Mucosa of rectum (tissue), 2 donors: ENCODE measurements around the gene ABCC6.
"Not testable (repeated sequence)": the region's sequence is repeated elsewhere in the genome, so short reads cannot be mapped to it uniquely, and the experiment has no call there.

ENCODE experiments used
- H3K27ac ChIP-seq, 2 donors: one replicate each; pipeline ENCODE4 v1.7.0; 2013; ENCODE audit warnings: inconsistent platforms in 2 of 2, low read depth in 2 of 2, low read length in 2 of 2
- H3K27me3 ChIP-seq, 2 donors: one replicate each; pipeline ENCODE4 v1.7.0; 2013; ENCODE audit warnings: low read length in 2 of 2; ENCODE audit not compliant: control insufficient read depth in 2 of 2, insufficient read depth in 2 of 2
- H3K36me3 ChIP-seq, 2 donors: one replicate each; pipeline ENCODE4 v1.7.0; 2013; ENCODE audit warnings: low read length in 2 of 2; ENCODE audit not compliant: control insufficient read depth in 2 of 2, insufficient read depth in 2 of 2
- H3K4me1 ChIP-seq, 2 donors: one replicate each; pipeline ENCODE4 v1.7.0; 2013; ENCODE audit warnings: low read length in 2 of 2, mild to moderate bottlenecking in 1 of 2; ENCODE audit not compliant: control insufficient read depth in 2 of 2, insufficient read depth in 2 of 2
- H3K4me3 ChIP-seq, 2 donors: one replicate each; pipeline ENCODE4 v1.7.0; 2013; ENCODE audit warnings: low read length in 2 of 2
- H3K9ac ChIP-seq, 2 donors: one replicate each; pipeline ENCODE4 v1.7.0; 2013; ENCODE audit warnings: low read length in 2 of 2, low read depth in 1 of 2, mild to moderate bottlenecking in 1 of 2
- H3K9me3 ChIP-seq, 2 donors: one replicate each; pipeline ENCODE4 v1.7.0; 2013; ENCODE audit warnings: low read length in 2 of 2; ENCODE audit not compliant: control insufficient read depth in 2 of 2
- donor health status: healthy.
- donor health status: Normal muscosa, but diverticular disease.

The ABCC6 gene

DNA sequence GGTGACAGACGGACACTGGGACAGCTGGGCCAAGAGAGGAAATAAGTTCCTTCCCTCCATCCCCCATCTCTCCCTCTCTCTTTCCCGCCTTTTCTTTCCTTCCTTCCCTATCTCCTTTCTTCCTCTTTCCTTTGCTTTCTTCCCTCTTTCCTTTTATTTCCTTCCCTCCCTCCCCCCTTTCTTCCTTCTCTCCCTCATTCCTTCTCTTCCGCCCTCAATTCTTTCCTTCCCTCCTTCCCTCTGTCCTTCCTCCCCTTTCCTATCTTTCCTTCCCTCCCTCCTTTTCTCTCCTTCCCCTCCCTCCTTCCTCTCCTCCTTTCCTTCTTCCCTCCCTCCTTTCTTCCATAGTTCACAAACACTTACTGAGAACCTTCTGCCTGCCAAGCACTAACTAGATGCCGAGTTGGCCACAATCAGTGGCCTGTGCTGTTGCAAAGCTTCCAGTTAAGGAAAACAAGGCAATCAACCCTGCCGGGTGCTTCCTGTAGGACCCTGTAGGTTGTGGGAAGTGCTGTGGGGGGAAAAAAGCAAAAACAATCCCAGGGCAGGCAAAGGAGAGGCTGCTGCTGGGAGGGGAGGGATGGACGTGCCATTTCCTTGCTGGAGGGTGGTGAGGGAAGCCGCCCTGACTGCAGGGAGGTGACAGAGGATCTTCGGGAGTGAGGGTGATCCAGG lies 31.7 kb downstream of the ABCC6 start:
- H3K9me3 ChIP-seq = no peaks in the 10 kb centered on the region
- H3K36me3 ChIP-seq = peaks cover 13 to 14% of the 10 kb centered on the region in 2 donors
- H3K9ac ChIP-seq = no peak overlapping the region
- no peak overlapping the region for H3K4me3 ChIP-seq
- H3K4me1 ChIP-seq = no peaks in the 10 kb centered on the region
- no peaks in the 10 kb centered on the region for H3K27me3 ChIP-seq
- H3K27ac ChIP-seq = no peak overlapping the region

- H3K9ac ChIP-seq, H3K27ac ChIP-seq, H3K27me3 ChIP-seq, H3K4me3 ChIP-seq, H3K4me1 ChIP-seq, H3K9me3 ChIP-seq: not testable (repeated sequence)
- H3K36me3 ChIP-seq = peaks cover 9 to 17% of the 10 kb centered on the region in 2 donors
Observed at GRCh38 chr16:16190966-16191365, 32.3 kb downstream of the ABCC6 start.

- no peak overlapping the region for H3K9ac ChIP-seq
- no peaks in the 10 kb centered on the region for H3K9me3 ChIP-seq
- H3K36me3 ChIP-seq = peaks cover 9 to 20% of the 10 kb centered on the region in 2 donors
- H3K4me1 ChIP-seq = no peaks in the 10 kb centered on the region
- no peaks in the 10 kb centered on the region for H3K27me3 ChIP-seq
- no peak overlapping the region for H3K4me3 ChIP-seq
- no peak overlapping the region for H3K27ac ChIP-seq
Observed at GRCh38 chr16:16190546-16190945, 32.7 kb downstream of the ABCC6 start.

DNA sequence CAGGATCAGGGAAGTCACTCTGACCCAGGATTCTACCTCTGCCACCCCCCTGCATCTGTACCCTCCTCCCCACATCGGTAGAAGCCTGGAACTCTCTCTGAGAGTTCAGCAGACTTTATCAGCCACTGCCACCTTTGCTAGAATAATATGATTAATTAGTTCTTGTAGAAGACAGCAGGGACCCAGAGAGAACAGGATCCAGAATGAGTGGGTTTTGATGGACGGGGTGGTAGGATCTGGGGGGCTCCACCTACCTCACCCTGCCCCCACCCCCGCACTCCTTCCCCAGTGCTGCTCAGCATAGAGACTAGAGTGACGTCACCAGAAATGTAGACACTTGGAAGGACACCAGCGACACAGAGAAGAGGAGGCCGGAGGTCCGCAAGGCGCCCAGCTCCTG lies 33.5 kb downstream of the ABCC6 start:
- no peak overlapping the region for H3K9ac ChIP-seq
- no peak overlapping the region for H3K4me3 ChIP-seq
- H3K9me3 ChIP-seq = no peaks in the 10 kb centered on the region
- no peaks in the 10 kb centered on the region for H3K4me1 ChIP-seq
- no peak overlapping the region for H3K27ac ChIP-seq
- peaks cover 9 to 20% of the 10 kb centered on the region in 2 donors for H3K36me3 ChIP-seq
- H3K27me3 ChIP-seq = no peaks in the 10 kb centered on the region

DNA sequence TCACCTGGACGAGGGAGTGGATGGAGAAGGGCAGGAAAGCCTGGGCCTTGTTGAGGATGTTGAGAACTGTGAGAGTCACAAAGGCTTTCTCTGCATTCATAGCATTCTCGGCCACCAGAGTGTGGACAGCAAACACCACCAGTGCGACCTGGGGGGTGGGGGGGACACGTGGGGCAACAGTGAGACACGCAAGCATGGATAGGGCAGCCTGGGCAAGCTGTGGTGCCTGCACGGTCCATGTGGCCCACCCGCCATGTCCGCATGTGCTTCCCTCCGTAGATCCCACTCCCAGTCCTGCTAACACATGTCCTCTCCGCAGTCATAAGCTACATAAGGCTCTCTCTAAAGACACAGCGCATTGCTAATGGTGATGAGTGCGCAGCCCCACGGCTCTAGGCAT lies 34.5 kb downstream of the ABCC6 start:
- no peak overlapping the region for H3K9ac ChIP-seq
- no peaks in the 10 kb centered on the region for H3K27me3 ChIP-seq
- peaks cover 11 to 19% of the 10 kb centered on the region in 2 donors for H3K36me3 ChIP-seq
- H3K9me3 ChIP-seq = no peaks in the 10 kb centered on the region
- H3K4me3 ChIP-seq = no peak overlapping the region
- no peaks in the 10 kb centered on the region for H3K4me1 ChIP-seq
- H3K27ac ChIP-seq = no peak overlapping the region

GRCh38 chr16:16186820-16187219 lies 36.5 kb downstream of the ABCC6 start:
- Histone ChIP-seq H3K4me1 (no peaks in the 10 kb centered on the region), H3K9me3 (no peaks in the 10 kb centered on the region), H3K27me3 (no peaks in the 10 kb centered on the region), H3K4me3 (no peak overlapping the region), H3K36me3 (peaks cover 9 to 18% of the 10 kb centered on the region in 2 donors), H3K27ac (no peak overlapping the region), H3K9ac (no peak overlapping the region)

DNA sequence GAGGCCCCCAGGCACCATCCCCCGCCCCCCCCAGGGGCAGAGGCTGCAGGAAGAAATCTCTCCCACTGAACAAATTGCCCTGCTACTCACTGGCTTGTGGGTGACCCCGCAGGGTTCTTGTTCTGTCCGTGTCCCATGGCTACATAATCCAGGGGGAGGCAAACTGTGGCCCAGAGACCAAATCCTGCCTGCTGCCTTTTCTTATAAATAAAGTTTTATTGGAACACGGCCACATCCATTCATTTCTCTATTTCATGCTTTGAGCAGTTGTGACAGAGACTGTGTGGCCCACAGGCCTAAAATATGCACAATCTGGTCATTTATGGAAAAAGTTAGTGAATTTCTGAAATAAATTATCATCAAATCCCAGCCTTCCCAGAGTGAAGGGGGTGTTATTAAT lies 38.2 kb downstream of the ABCC6 start:
- no peaks in the 10 kb centered on the region for H3K27me3 ChIP-seq
- H3K4me3 ChIP-seq = no peak overlapping the region
- no peaks in the 10 kb centered on the region for H3K9me3 ChIP-seq
- H3K27ac ChIP-seq = no peak overlapping the region
- peaks cover 9 to 16% of the 10 kb centered on the region in 2 donors for H3K36me3 ChIP-seq
- H3K9ac ChIP-seq = no peak overlapping the region
- no peaks in the 10 kb centered on the region for H3K4me1 ChIP-seq

GRCh38 chr16:16184594-16184993 lies 38.7 kb downstream of the ABCC6 start:
- H3K36me3 ChIP-seq = peaks cover 6 to 19% of the 10 kb centered on the region in 2 donors
- no peaks in the 10 kb centered on the region for H3K4me1 ChIP-seq
- H3K9me3 ChIP-seq = no peaks in the 10 kb centered on the region
- H3K4me3 ChIP-seq = no peak overlapping the region
- H3K27ac ChIP-seq = no peak overlapping the region
- no peaks in the 10 kb centered on the region for H3K27me3 ChIP-seq
- H3K9ac ChIP-seq = no peak overlapping the region

- H3K27me3 ChIP-seq = no peaks in the 10 kb centered on the region
- no peak overlapping the region for H3K27ac ChIP-seq
- H3K9ac ChIP-seq = no peak overlapping the region
- no peak overlapping the region for H3K4me3 ChIP-seq
- no peaks in the 10 kb centered on the region for H3K9me3 ChIP-seq
- H3K36me3 ChIP-seq = peaks cover 11 to 24% of the 10 kb centered on the region in 2 donors
- no peaks in the 10 kb centered on the region for H3K4me1 ChIP-seq
Observed at GRCh38 chr16:16183562-16183961, 39.7 kb downstream of the ABCC6 start.

- H3K9ac ChIP-seq = no peak overlapping the region
- no peaks in the 10 kb centered on the region for H3K9me3 ChIP-seq
- H3K4me3 ChIP-seq = no peak overlapping the region
- H3K27me3 ChIP-seq = no peaks in the 10 kb centered on the region
- H3K36me3 ChIP-seq = peaks cover 12 to 26% of the 10 kb centered on the region in 2 donors
- H3K4me1 ChIP-seq = no peaks in the 10 kb centered on the region
- no peak overlapping the region for H3K27ac ChIP-seq
Observed at GRCh38 chr16:16182918-16183317, 40.4 kb downstream of the ABCC6 start.
